ENCODE results near the gene OPN4.

OPN4 gene

GRCh38 chr10:86662186-86663045 lies 8.1 kb downstream of the OPN4 start:
- ATAC-seq (ENCODE audit: insufficient read depth, low read depth) = no peak
- Histone ChIP-seq H3K36me3 (ENCODE audit: insufficient read depth, low read length) (no peaks in the 10 kb centered on the region), H3K4me2 (ENCODE audit: insufficient read depth, low read length) (no peak overlapping the region), H3K27me3 (ENCODE audit: insufficient read depth, low read length, poor library complexity) (no peaks in the 10 kb centered on the region), H3K9me3 (ENCODE audit: insufficient read depth, low read length, severe bottlenecking) (no peaks in the 10 kb centered on the region), H3K4me3 (ENCODE audit: low read depth in 1 of 2, low read length in 2 of 2) (no peak overlapping the region), H2AFZ (ENCODE audit: low read depth, low read length) (no peak overlapping the region), H3K4me1 (ENCODE audit: insufficient read depth, low read length) (no peaks in the 10 kb centered on the region), H3K9ac (ENCODE audit: low read depth, low read length) (no peak overlapping the region), H3K79me2 (ENCODE audit: insufficient read depth, low read length) (no peaks in the 10 kb centered on the region), H3K27ac (ENCODE audit: low read length) (no peak overlapping the region), H4K20me1 (ENCODE audit: insufficient read depth, low read length) (no peaks in the 10 kb centered on the region; the same call in 1 of the 2 replicates)
- TF ChIP-seq CTCF (IDR thresholded peaks at IDR 0.05; ENCODE audit: borderline replicate concordance, extremely low read depth, low read length, poor library complexity, severe bottlenecking) = no peak
- TF ChIP-seq EZH2 (IDR thresholded peaks at IDR 0.05; ENCODE audit: borderline replicate concordance, low read depth, low read length, severe bottlenecking) = no peak
- no peak for DNase-seq

- Histone ChIP-seq H3K79me2 (ENCODE audit: insufficient read depth, low read length) (no peaks in the 10 kb centered on the region), H3K4me1 (ENCODE audit: insufficient read depth, low read length) (no peaks in the 10 kb centered on the region), H2AFZ (ENCODE audit: low read depth, low read length) (no peak overlapping the region), H4K20me1 (ENCODE audit: insufficient read depth, low read length) (no peaks in the 10 kb centered on the region; the same call in 1 of the 2 replicates), H3K27ac (ENCODE audit: low read length) (no peak overlapping the region), H3K27me3 (ENCODE audit: insufficient read depth, low read length, poor library complexity) (no peaks in the 10 kb centered on the region), H3K4me3 (ENCODE audit: low read depth in 1 of 2, low read length in 2 of 2) (no peak overlapping the region), H3K9me3 (ENCODE audit: insufficient read depth, low read length, severe bottlenecking) (no peaks in the 10 kb centered on the region), H3K36me3 (ENCODE audit: insufficient read depth, low read length) (no peaks in the 10 kb centered on the region), H3K4me2 (ENCODE audit: insufficient read depth, low read length) (no peak overlapping the region), H3K9ac (ENCODE audit: low read depth, low read length) (no peak overlapping the region)
- no peak for DNase-seq
- TF ChIP-seq EZH2 (IDR thresholded peaks at IDR 0.05; ENCODE audit: borderline replicate concordance, low read depth, low read length, severe bottlenecking) (no peak), CTCF (IDR thresholded peaks at IDR 0.05; ENCODE audit: borderline replicate concordance, extremely low read depth, low read length, poor library complexity, severe bottlenecking) (no peak)
- ATAC-seq (ENCODE audit: insufficient read depth, low read depth) = no peak
Observed at GRCh38 chr10:86663046-86663345, 8.6 kb downstream of the OPN4 start.

- Histone ChIP-seq H4K20me1 (ENCODE audit: insufficient read depth, low read length) (no peaks in the 10 kb centered on the region; the same call in 1 of the 2 replicates), H3K79me2 (ENCODE audit: insufficient read depth, low read length) (no peaks in the 10 kb centered on the region), H2AFZ (ENCODE audit: low read depth, low read length) (no peak overlapping the region), H3K9me3 (ENCODE audit: insufficient read depth, low read length, severe bottlenecking) (no peaks in the 10 kb centered on the region), H3K4me2 (ENCODE audit: insufficient read depth, low read length) (no peak overlapping the region), H3K27me3 (ENCODE audit: insufficient read depth, low read length, poor library complexity) (no peaks in the 10 kb centered on the region), H3K4me1 (ENCODE audit: insufficient read depth, low read length) (no peaks in the 10 kb centered on the region), H3K36me3 (ENCODE audit: insufficient read depth, low read length) (no peaks in the 10 kb centered on the region), H3K9ac (ENCODE audit: low read depth, low read length) (no peak overlapping the region), H3K27ac (ENCODE audit: low read length) (no peak overlapping the region), H3K4me3 (ENCODE audit: low read depth in 1 of 2, low read length in 2 of 2) (no peak overlapping the region)
- TF ChIP-seq CTCF (IDR thresholded peaks at IDR 0.05; ENCODE audit: borderline replicate concordance, extremely low read depth, low read length, poor library complexity, severe bottlenecking) (no peak), EZH2 (IDR thresholded peaks at IDR 0.05; ENCODE audit: borderline replicate concordance, low read depth, low read length, severe bottlenecking) (no peak)
- ATAC-seq (ENCODE audit: insufficient read depth, low read depth) (no peak), DNase-seq (no peak)
Observed at GRCh38 chr10:86663576-86664339, 9.4 kb downstream of the OPN4 start.
